GM12878 (cell line): ENCODE results near the gene PTK7. TPM values are rescaled to one million over a fixed set of nuclear protein-coding genes. Genes with fewer than 3 reads are reported as not detected.

Experiments used
- ATAC-seq: fragments of 200-7000 bp; cut with Tn5 transposase; 3 replicates; pipeline ENCODE4 v1.9.1; 2020; ENCODE audit warnings: mild to moderate bottlenecking, moderate library complexity
- BruUV-seq: library from RNA; stranded (reverse); fragments of 400-500 nt; replicated peaks from 2 replicates; lab custom pipeline; 2021; lab: Mats Ljungman, UMichigan
- CTCF ChIA-PET: fragments of 300-600 bp; sonication (Branson Sonifier 250); formaldehyde crosslinking; extraction: SDS; loops from one replicate; lab custom pipeline; 2021; ENCODE audit warnings: inconsistent platforms; lab: Yijun Ruan, JAX
- POLR2A ChIA-PET: fragments of 350-600 bp; formaldehyde crosslinking; extraction: SDS; loops from one replicate; lab custom pipeline; 2021; ENCODE audit warnings: inconsistent platforms; lab: Charles Lee
- RAD21 ChIA-PET: fragments of 300-600 bp; sonication (Branson Sonifier 250); formaldehyde crosslinking; loops from one replicate; lab custom pipeline; 2023; ENCODE audit warnings: antibody characterized with exemption; ENCODE audit not compliant: unreplicated experiment; lab: Charles Lee
- SMC1A ChIA-PET: fragments of 300-600 bp; sonication (Branson Sonifier 250); formaldehyde crosslinking; loops from one replicate; lab custom pipeline; 2023; ENCODE audit not compliant: unreplicated experiment, uncharacterized antibody; lab: Charles Lee
- DNase-seq: peaks from one replicate; pipeline ENCODE4 v3.0.0-alpha.2; 2011; ENCODE audit warnings: low read depth, low spot score
- FAIRE-seq: peaks from 3 replicates; lab custom pipeline; 2011; peaks lifted over from hg19 to GRCh38; lab: Jason Lieb, UNC
- H2AFZ ChIP-seq: 2 replicates; pipeline ENCODE4 v1.6.0; 2011; ENCODE audit warnings: low read depth, low read length, control low read depth; ENCODE audit not compliant: control insufficient read depth
- H3K27ac ChIP-seq: 2 replicates; pipeline ENCODE4 v1.5.1; 2011; ENCODE audit warnings: control low read depth; ENCODE audit not compliant: control insufficient read depth, insufficient read depth
- H3K27me3 ChIP-seq, 2 experiments: replicated peaks in 1 of 2; 2 replicates each; pipeline versions ENCODE4 v1.6.0 to v1.6.1; 2011; ENCODE audit warnings: low read length in 1 of 2; ENCODE audit not compliant: control insufficient read depth in 2 of 2, insufficient read depth in 2 of 2
- H3K36me3 ChIP-seq, 2 experiments: 2 replicates each; pipeline ENCODE4 v1.5.1; 2011; ENCODE audit warnings: low read length in 1 of 2; ENCODE audit not compliant: control insufficient read depth in 2 of 2, insufficient read depth in 2 of 2
- H3K4me1 ChIP-seq: 2 replicates; pipeline ENCODE4 v1.6.1; 2011; ENCODE audit warnings: mild to moderate bottlenecking, low read length, moderate library complexity, mixed read lengths; ENCODE audit not compliant: control insufficient read depth, insufficient read depth
- H3K4me2 ChIP-seq: 2 replicates; pipeline ENCODE4 v1.6.0; 2011; ENCODE audit warnings: control low read depth; ENCODE audit not compliant: control insufficient read depth, insufficient read depth
- H3K4me3 ChIP-seq: fragments of 200-600 bp; sonication (generic); 2 replicates; pipeline ENCODE4 v1.5.1; 2016
- H3K79me2 ChIP-seq: 2 replicates; pipeline ENCODE4 v1.6.0; 2011; ENCODE audit warnings: low read length; ENCODE audit not compliant: control insufficient read depth, insufficient read depth
- H3K9ac ChIP-seq: 2 replicates; pipeline ENCODE4 v1.8.0; 2011; ENCODE audit warnings: low read length, control low read depth, mixed read lengths; ENCODE audit not compliant: control insufficient read depth, insufficient read depth
- H3K9me3 ChIP-seq: replicated peaks from 3 replicates; pipeline ENCODE4 v1.5.1; 2011; ENCODE audit warnings: mild to moderate bottlenecking, low read length; ENCODE audit not compliant: control insufficient read depth, insufficient read depth
- H4K20me1 ChIP-seq: 2 replicates; pipeline ENCODE4 v1.6.0; 2011; ENCODE audit not compliant: control insufficient read depth, insufficient read depth
- BCL11A ChIP-seq: IDR thresholded peaks from 2 replicates; pipeline ENCODE4 v1.6.1; 2011; ENCODE audit warnings: low read depth, low read length
- FOXM1 ChIP-seq: IDR thresholded peaks from 2 replicates; pipeline ENCODE4 v1.6.1; 2012; ENCODE audit warnings: low read depth, mild to moderate bottlenecking, inconsistent platforms, low read length, moderate library complexity
- IKZF1 ChIP-seq: fragments of 450-650 bp; conservative IDR thresholded peaks from 2 replicates; pipeline ENCODE4 v1.6.1; 2017; ENCODE audit warnings: antibody characterized with exemption, mild to moderate bottlenecking
- IKZF2 ChIP-seq, 2 experiments: fragments of 450-650 bp; IDR thresholded peaks; 2 replicates each; pipeline ENCODE4 v1.6.1; 2017; ENCODE audit warnings: mild to moderate bottlenecking in 2 of 2, moderate library complexity in 2 of 2
- JUNB ChIP-seq: IDR thresholded peaks from 2 replicates; pipeline ENCODE4 v1.6.1; 2016; ENCODE audit warnings: antibody characterized with exemption, mild to moderate bottlenecking
- MEF2B ChIP-seq: fragments of 450-650 bp; IDR thresholded peaks from 2 replicates; pipeline ENCODE4 v1.6.1; 2018; ENCODE audit warnings: mild to moderate bottlenecking, moderate library complexity; ENCODE audit not compliant: partially characterized antibody, poor library complexity, severe bottlenecking
- POLR2A ChIP-seq: IDR thresholded peaks from 2 replicates; pipeline ENCODE4 v1.6.1; 2011; ENCODE audit warnings: low read depth, mild to moderate bottlenecking, low read length
- POLR2AphosphoS2 ChIP-seq: IDR thresholded peaks from 2 replicates; pipeline ENCODE4 v1.6.1; 2011; ENCODE audit warnings: low read depth, mild to moderate bottlenecking, low read length, improper control_type of control experiment, moderate library complexity
- SMC3 ChIP-seq: IDR thresholded peaks from 2 replicates; pipeline ENCODE4 v1.6.1; 2011; ENCODE audit warnings: low read length, improper control_type of control experiment, borderline replicate concordance
- TCF12 ChIP-seq: IDR thresholded peaks from 2 replicates; pipeline ENCODE4 v1.6.1; 2011; ENCODE audit warnings: low read depth, mild to moderate bottlenecking, low read length
- YY1 ChIP-seq: IDR thresholded peaks from 2 replicates; pipeline ENCODE4 v1.6.1; 2011; ENCODE audit warnings: low read depth, mild to moderate bottlenecking, low read length
- WGBS: methylation state at CpG from one replicate; pipeline ENCODE4 v1.1.6; 2016; ENCODE audit warnings: low lambda C conversion rate; ENCODE audit not compliant: insufficient replicate concordance, insufficient coverage; ENCODE audit errors: missing lambda C conversion rate; 5-methylcytosine and 5-hydroxymethylcytosine counted together
- in situ Hi-C: fragments of 300-500 bp; cut with MboI; formaldehyde crosslinking; loops from 9 replicates; pipeline ENCODE4 v1.14.3; 2018; ENCODE audit warnings: mixed read lengths
- intact Hi-C: fragments of 100-400 bp; cut with micrococcal nuclease; formaldehyde crosslinking; loops from one replicate; pipeline ENCODE4 v1.14.2; 2022; ENCODE audit not compliant: unreplicated experiment
- polyA plus RNA-seq, 11 experiments: library from polyadenylated mRNA; depleted of rRNA in 4 of 11; unstranded in 6 of 11; stranded (reverse) in 5 of 11; fragments of >200 nt; fragmentation: Nextera tagmentation in 4 of 11; fragmentation: Illumina TruSeq in 1 of 11; extraction: Ambion mirVana in 4 of 11; extraction: Trizol in 1 of 11; gene quantifications; 1 replicate in 1 of 11; 2 replicates in 10 of 11; pipeline versions ENCODE4 v1.2.1 to v1.2.3, GENCODE V29; 2011 to 2016; ENCODE audit warnings: inconsistent platforms in 2 of 11, missing spikeins in 2 of 11, low read depth in 1 of 11
- total RNA-seq, 4 experiments: library from RNA; depleted of rRNA in 3 of 4; stranded (reverse); fragments of >200 nt in 3 of 4; fragmentation: Illumina TruSeq in 1 of 4; extraction: Trizol in 1 of 4; gene quantifications; 2 replicates each; pipeline versions ENCODE4 v1.2.1 to v1.2.3, GENCODE V29; 2013 to 2021
- TF ChIP-seq, protein P1 (sequence below): fragments of 450-650 bp; IDR thresholded peaks from 2 replicates; pipeline ENCODE4 v1.6.1; 2017; ENCODE audit warnings: mild to moderate bottlenecking, low read depth, inconsistent platforms; ENCODE audit not compliant: poor library complexity, severe bottlenecking
- TF ChIP-seq, protein P2 (sequence below): IDR thresholded peaks from 2 replicates; pipeline ENCODE4 v1.6.1; 2012; ENCODE audit warnings: low read length, inconsistent platforms
- TF ChIP-seq, protein P3 (sequence below): fragments of 450-650 bp; IDR thresholded peaks from 2 replicates; pipeline ENCODE4 v1.6.1; 2017; ENCODE audit warnings: low read depth, mild to moderate bottlenecking, moderate library complexity

The PTK7 gene
- total and polyA plus RNA-seq, 10 of the 15 experiments (the other 5 are each of a cell fraction or from before 2014, with no cell fraction given) = 0.18 to 14.4 (median 3.3) TPM; not detected in 1

DNA sequence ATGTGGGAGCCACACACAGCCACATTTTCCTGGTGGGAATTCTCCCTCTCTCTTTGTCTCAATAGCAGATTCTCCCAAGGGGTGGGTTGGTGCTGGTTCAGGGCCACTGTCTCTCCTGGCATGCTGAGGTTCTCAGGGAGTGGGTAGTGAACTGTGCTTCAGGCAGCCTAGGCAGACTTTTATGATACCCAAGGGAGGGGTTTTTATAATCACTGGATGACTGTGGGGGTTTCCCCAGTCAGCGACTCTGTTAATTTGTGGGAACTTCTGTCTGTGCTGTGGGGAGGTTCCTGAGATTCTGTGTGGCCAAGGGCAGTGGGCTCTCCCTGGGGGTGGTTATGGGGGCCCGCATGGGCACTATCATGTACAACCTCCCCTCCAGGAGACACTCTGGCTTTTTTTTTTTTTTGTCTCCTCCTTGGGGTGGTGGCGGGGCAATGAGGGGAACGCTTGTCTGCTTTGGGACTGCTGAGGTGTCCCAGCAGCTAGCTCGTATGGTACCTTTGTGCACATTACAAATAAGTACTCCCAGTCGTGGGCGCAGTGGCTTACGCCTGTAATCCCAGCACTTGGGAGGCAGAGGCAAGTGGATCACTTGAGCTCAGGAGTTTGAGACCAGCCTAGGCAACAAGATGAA is 10.0 kb downstream of the PTK7 start:
- CTCF ChIA-PET = interaction anchor here (0.8 to 1.1 kb wide), 4 partner anchors 17 to 57 kb away, joined by 3 to 4 read pairs (median 3); no protein-coding TSS in a partner anchor
- ATAC-seq (peak; percentile 94), DNase-seq (peak; percentile 47), FAIRE-seq (peak; percentile 44)
- RAD21 ChIA-PET = interaction anchor here (0.6 to 2.4 kb wide), 5 partner anchors 10 to 73 kb away, joined by 3 to 12 read pairs (median 3); no protein-coding TSS in a partner anchor
- in situ Hi-C loops (no loop called here), intact Hi-C loops (no loop called here)
- Histone ChIP-seq H3K27me3 (no peaks in the 10 kb centered on the region; a peak in 1 of 4 replicates), H3K4me2 (peak overlapping the region; percentile 11; the same call in 1 of the 2 replicates), H3K27ac (peak overlapping the region; percentile 23; the same call in 1 of the 2 replicates), H3K36me3 (no peaks in the 10 kb centered on the region), H3K9me3 (no peaks in the 10 kb centered on the region), H3K9ac (no peak overlapping the region), H3K79me2 (no peaks in the 10 kb centered on the region), H3K4me3 (no peak overlapping the region), H4K20me1 (no peaks in the 10 kb centered on the region), H2AFZ (peak overlapping the region; percentile 67), H3K4me1 (peaks cover 12% of the 10 kb centered on the region)
- SMC1A ChIA-PET = interaction anchor here (0.9 to 2.7 kb wide), 5 partner anchors 8 to 157 kb away, joined by 3 to 20 read pairs (median 4); no protein-coding TSS in a partner anchor
- WGBS = 19% methylated on average over 8 of the region's 8 CpGs
- POLR2A ChIA-PET = interaction anchor here (0.7 to 2.6 kb wide), 5 partner anchors 8 to 84 kb away, joined by 3 to 12 read pairs (median 4); partner anchors contain the start of gene PTK7
- BruUV-seq = no TSS peak
- TF ChIP-seq JUNB (peak; percentile 65), FOXM1 (0 out of 2 replicates have a peak, but pooled peaks have one; percentile 12), POLR2AphosphoS2 (no peak), BCL11A (peak; percentile 32; the same call in 1 of the 2 replicates), POLR2A (no peak), IKZF1 (peak; percentile 61), SMC3 (no peak), YY1 (0 out of 2 replicates have a peak, but pooled peaks have one; percentile 2), TCF12 (0 out of 2 replicates have a peak, but pooled peaks have one; percentile 30), MEF2B (peak; percentile 97), IKZF2 (IDR thresholded peaks at IDR 0.05) (peak; percentile 52 to 58; a peak in 2 of 4 replicates)
- TF ChIP-seq, protein P1, sequence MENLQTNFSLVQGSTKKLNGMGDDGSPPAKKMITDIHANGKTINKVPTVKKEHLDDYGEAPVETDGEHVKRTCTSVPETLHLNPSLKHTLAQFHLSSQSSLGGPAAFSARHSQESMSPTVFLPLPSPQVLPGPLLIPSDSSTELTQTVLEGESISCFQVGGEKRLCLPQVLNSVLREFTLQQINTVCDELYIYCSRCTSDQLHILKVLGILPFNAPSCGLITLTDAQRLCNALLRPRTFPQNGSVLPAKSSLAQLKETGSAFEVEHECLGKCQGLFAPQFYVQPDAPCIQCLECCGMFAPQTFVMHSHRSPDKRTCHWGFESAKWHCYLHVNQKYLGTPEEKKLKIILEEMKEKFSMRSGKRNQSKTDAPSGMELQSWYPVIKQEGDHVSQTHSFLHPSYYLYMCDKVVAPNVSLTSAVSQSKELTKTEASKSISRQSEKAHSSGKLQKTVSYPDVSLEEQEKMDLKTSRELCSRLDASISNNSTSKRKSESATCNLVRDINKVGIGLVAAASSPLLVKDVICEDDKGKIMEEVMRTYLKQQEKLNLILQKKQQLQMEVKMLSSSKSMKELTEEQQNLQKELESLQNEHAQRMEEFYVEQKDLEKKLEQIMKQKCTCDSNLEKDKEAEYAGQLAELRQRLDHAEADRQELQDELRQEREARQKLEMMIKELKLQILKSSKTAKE = peak; percentile 34
- TF ChIP-seq, protein P2, sequence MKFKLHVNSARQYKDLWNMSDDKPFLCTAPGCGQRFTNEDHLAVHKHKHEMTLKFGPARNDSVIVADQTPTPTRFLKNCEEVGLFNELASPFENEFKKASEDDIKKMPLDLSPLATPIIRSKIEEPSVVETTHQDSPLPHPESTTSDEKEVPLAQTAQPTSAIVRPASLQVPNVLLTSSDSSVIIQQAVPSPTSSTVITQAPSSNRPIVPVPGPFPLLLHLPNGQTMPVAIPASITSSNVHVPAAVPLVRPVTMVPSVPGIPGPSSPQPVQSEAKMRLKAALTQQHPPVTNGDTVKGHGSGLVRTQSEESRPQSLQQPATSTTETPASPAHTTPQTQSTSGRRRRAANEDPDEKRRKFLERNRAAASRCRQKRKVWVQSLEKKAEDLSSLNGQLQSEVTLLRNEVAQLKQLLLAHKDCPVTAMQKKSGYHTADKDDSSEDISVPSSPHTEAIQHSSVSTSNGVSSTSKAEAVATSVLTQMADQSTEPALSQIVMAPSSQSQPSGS = peak; percentile 22; the same call in 1 of the 2 replicates
- TF ChIP-seq, protein P3, sequence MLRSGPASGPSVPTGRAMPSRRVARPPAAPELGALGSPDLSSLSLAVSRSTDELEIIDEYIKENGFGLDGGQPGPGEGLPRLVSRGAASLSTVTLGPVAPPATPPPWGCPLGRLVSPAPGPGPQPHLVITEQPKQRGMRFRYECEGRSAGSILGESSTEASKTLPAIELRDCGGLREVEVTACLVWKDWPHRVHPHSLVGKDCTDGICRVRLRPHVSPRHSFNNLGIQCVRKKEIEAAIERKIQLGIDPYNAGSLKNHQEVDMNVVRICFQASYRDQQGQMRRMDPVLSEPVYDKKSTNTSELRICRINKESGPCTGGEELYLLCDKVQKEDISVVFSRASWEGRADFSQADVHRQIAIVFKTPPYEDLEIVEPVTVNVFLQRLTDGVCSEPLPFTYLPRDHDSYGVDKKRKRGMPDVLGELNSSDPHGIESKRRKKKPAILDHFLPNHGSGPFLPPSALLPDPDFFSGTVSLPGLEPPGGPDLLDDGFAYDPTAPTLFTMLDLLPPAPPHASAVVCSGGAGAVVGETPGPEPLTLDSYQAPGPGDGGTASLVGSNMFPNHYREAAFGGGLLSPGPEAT = peak; percentile 73
